Stimulated activated CD8-positive, alpha-beta memory T cell treated with anti-CD3 and anti-CD28 coated beads, Interleukin-4, amount 100 ng/mL, for 1 hour (primary cell): ENCODE measurements around the gene MANSC4.
"Not testable (repeated sequence)": the region's sequence is repeated elsewhere in the genome, so short reads cannot be mapped to it uniquely, and the experiment has no call there.

Experiments used
- DNase-seq, 2 donors: peaks; one replicate each; pipeline ENCODE4 v3.0.0-alpha.2; 2020; ENCODE audit warnings: low read depth in 2 of 2, low spot score in 1 of 2

MANSC4 gene

GRCh38 chr12:27756670-27757195, 23.3 kb downstream of the MANSC4 start:
- no peak for DNase-seq

GRCh38 chr12:27754795-27755194, 25.2 kb downstream of the MANSC4 start:
- no peak for DNase-seq

DNA sequence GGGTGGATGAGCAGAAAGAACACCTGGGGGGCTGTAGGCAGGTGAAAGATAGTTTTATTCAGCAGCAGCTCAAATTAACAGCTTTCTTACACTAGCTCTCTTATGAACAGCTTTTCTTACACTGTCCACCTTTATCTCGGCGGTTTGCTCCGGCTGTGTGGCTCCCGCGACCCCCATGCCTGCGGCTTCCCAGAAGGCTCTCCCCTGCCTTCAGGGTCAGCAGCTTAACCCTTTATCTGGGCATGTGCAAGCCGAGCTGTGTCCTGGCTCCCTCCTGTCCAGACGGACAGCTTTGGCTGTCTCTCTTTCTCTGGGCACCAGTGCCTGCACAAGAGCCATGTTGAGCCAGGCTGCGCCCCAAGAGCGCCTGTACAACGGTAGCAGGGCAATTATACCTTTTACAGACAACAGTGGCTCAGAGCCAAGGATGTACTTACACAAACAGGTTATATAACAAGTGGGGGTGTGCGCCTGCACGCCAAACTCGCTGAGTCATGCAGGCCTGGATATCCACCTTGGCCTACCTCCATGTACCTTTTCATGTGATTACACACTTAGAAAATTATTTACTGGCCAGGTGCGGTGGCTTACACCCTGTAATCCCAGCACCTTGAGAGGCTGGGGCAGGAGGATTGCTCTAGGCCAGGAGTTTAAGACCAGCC, 28.5 kb downstream of the MANSC4 start:
- no peak for DNase-seq

- no peak for DNase-seq
These were observed 32.8 kb downstream of the MANSC4 start for GRCh38 chr12:27747111-27747820.

- DNase-seq: not testable (repeated sequence)
These were observed 34.3 kb downstream of the MANSC4 start for GRCh38 chr12:27745734-27746133.

DNA sequence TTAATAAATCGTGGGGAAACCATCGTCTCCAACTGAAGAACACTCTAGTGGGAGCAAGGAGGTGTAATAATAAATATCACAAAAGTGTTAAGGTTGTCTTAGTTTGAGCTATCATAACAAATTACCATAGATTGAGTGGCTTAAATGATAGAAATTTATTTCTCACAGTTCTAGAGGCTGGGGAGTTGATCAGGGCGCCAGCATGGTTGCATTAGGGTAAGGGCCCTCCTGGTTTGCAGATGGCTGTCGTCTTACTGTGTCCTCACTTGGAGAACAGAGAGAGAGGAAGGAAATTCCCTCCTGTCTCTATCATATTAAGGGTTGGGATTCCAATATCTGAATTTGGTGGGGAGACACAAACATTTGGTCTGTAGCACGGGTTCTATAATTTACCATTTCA, 36.4 kb downstream of the MANSC4 start:
- DNase-seq: no peak

DNA sequence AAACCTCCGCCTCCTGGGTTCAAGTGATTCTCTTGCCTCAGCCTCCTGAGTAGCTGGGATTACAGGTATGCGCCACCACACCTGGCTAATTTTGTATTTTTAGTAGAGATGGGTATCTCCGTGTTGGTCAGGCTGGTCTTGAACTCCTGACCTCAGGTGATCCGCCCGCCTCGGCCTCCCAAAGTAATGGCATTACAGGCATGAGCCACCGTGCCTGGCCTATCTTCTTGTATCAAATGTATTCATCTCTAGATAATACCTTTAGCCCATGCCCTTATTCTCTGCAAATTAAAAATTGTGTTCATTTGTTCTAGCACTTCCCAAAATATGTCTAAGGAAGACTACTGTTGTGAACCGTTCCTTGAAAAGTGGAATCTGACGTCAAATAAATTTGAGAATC, 45.7 kb downstream of the MANSC4 start:
- DNase-seq: not testable (repeated sequence)

GRCh38 chr12:27733791-27734190, 46.2 kb downstream of the MANSC4 start:
- DNase-seq: no peak

GRCh38 chr12:27733052-27733656, 46.9 kb downstream of the MANSC4 start:
- DNase-seq: peak in 1 of 2 donors; percentile 17

DNA sequence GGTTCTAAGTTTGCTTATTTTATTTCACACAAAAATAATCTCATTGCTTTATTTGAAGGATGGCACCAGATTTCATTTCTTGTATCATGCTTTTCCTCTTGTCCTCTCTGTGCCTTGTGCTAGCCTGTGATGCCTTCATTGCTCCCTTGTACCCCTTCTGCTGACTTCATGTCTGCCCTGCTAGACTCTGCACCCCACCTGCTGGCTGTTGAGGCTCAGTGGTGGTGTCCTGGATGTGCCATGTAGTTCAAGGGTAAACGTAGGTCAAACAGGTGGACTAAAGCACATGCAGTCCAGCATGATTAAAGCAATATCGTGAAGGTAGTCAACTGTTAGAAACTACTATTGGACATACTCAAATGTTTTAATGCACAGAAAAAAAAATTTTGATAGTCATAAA, 47.8 kb downstream of the MANSC4 start:
- DNase-seq: no peak

DNA sequence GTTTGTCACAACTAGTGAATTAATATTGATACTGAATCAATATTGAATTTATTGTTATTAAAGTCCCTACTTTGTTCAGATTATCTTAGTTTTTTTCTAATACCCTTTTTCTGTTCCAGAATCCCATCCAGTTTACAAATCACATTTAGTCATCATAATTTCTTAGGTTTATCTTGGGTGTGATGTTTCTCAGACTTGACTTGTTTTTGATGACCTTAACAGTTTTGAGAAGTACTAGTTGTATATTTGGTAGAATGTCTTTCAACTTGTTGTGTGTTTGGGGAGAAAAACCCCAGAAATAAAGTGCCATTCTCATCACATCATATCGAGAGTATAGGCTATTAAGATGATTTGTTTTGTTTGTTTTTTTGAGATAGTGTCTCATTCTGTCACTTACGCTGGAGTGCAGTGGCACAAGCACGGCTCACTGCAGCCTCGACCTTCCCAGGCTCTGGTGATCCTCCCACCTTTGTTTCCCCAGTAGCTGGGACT, 49.9 kb downstream of the MANSC4 start:
- no peak for DNase-seq

- DNase-seq: no peak
These were observed 56.8 kb downstream of the MANSC4 start for GRCh38 chr12:27723212-27723611.
